ENCODE results near the gene COL16A1.

GRCh38 chr1:31732751-31733289, 29.0 kb upstream of the COL16A1 start:
- TF ChIP-seq CTCF (IDR thresholded peaks at IDR 0.05) = no peak
- no peak for TF ChIP-seq POLR2A (IDR thresholded peaks at IDR 0.05)
- TF ChIP-seq EP300 (IDR thresholded peaks at IDR 0.05) = no peak

Measured in tibial nerve (tissue), 4 donors.